GM19328 (cell line): Measurements from ENCODE around the gene RSPRY1.
"Not testable (repeated sequence)": the region's sequence is repeated elsewhere in the genome, so short reads cannot be mapped to it uniquely, and the experiment has no call there.

Experiments
- ATAC-seq: cut with Tn5 transposase; IDR thresholded peaks from one replicate; pipeline ENCODE4 v1.9.1; 2021; ENCODE audit warnings: mild to moderate bottlenecking, moderate library complexity; ENCODE audit not compliant: unreplicated experiment

Gene RSPRY1

GRCh38 chr16:57252148-57252721 lies 66.1 kb downstream of the RSPRY1 start:
- no peak for ATAC-seq

GRCh38 chr16:57253466-57253865 lies 67.3 kb downstream of the RSPRY1 start:
- no peak for ATAC-seq

GRCh38 chr16:57255686-57256415 lies 69.7 kb downstream of the RSPRY1 start:
- ATAC-seq: no peak

DNA sequence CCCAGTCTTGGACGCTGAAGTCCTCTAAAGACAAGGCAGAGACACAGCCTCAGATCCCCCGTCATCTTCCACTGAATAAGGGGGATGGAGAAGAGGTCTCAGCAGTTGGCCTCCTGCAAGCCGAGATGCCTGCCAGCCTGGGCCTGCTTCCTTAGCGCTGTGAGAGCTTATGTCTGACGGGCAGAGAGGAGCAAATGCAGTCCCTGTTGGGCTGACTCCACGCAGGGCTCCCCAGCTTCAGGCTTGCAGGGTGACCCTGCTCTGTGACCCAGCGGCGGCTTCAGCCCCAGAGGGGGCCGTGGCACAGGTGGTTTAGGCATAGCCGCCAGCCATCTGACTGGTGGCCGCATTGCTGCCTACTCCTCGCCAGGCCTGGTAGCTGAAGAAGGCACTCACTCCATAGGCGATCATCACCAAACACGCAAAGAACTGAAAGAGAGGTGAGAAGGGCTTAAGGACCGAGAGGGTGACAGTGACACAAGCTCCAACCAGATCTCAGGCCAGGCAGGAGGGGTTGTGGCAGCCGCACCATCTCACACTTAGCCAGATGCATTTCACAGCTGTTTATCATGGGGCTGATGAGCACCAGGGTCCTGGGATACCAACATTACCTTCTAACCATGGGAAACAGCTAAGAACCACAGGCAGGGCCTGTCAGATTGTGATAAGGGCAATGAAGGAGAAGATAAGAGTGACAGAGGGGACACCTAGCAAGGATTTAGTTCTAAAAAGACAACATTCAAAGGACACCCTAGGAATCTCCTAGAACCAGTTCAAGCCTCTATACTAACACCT lies 70.7 kb downstream of the RSPRY1 start:
- no peak for ATAC-seq

DNA sequence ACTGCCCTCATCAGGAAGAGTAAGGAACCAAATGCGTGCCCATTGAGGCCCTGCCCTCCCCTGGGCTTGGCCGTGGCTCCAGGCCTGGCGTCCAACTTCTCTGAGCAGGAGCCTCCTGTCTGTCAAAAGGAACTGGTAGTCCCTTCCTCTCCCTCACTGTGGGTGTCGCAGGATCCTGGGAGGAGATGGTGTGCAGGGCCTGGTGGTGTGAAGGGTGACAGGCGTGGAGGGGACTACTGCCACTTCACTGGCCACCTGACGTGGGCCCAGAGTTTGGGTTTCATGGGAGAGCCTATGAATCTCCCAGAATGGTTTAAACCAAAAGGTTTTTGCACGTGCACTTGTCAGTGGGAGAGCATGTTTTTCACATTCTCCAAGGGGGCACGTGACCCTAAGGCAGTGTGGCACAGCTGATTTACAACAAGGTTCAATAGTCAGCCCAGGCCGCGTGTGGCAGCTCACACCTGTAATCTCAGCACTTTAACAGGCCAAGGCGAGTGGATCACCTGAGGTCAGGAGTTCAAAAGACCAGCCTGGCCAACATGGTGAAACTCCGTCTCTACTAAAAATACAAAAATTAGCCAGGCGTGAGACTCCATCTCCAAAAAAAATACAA lies 71.4 kb downstream of the RSPRY1 start:
- ATAC-seq: no peak

DNA sequence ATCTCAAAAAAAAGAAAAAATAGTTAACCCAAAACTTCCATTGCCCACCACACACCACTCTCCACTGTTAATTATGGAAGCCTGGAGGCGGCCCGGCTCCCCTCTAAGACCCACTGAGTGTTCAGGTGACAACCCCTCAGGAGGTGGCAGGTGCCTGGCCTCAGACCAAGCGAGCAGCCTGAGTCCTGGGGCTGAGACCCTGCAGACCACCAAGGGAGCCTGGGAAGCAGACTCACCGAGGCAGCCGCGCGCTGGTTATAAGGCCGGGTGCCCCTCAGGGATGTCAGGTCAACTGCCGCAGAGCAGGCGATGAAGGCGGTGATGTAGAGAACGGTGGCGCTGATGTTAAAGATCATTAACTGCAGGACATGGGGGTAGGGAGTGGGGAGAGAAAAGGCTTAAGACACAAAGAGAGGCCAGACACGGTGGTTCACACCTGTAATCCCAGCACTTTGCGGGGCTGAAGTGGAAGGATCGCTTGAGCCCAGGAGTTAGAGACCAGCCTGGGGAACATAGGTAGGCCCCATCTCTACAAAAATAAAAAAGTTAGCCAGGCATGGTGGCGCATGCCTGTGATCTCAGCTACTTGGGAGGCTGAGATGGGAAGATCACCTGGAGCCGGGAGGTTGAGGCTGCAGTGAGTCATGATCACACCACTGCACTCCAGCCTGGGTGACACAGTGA lies 72.2 kb downstream of the RSPRY1 start:
- no peak for ATAC-seq

- no peak for ATAC-seq
These were observed 72.9 kb downstream of the RSPRY1 start for GRCh38 chr16:57258910-57259475.

GRCh38 chr16:57260294-57260929 lies 74.3 kb downstream of the RSPRY1 start:
- no peak for ATAC-seq

GRCh38 chr16:57261806-57262205 lies 75.7 kb downstream of the RSPRY1 start:
- no peak for ATAC-seq

- no peak for ATAC-seq
These were observed 76.9 kb downstream of the RSPRY1 start for GRCh38 chr16:57262841-57263540.

GRCh38 chr16:57263541-57264351 lies 77.6 kb downstream of the RSPRY1 start:
- no peak for ATAC-seq

DNA sequence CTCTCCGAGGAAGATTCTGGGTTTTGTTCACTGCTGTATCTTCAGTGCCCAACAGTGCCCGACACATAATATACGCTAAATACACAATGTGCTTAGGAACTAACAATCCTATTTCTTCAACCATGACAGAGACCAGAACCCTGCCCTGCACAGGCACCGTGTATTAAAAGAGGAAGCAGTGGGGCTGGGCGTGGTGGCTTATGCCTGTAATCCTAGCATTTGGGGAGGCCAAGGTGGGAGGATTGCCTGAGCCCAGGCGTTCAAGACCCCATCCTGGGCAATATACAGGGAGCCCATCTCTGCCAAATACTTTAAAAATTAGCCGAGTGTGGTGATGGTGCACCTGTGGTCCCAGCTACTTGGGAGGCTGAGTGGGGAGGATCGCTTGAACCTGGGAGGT lies 78.3 kb downstream of the RSPRY1 start:
- no peak for ATAC-seq

DNA sequence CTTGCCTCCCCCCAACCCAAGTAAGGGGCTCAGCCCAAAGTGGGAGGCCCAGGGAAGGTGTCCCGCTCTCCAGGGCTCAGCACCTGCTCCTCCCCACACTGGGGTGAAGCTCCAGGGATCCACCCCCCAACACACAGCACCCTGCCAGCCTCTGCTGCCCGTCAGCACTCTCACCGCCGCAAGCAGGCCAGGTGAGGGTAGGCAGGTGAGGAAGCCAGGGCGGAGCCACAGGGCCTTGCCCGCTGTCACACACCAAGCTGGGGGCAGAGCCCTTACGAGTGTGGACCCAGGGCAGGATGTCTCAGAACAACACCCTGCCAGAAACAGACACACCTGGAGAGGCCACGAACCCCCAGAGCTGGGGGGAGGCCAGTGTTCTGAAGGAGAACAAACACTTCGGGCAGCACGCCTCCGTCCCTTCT lies 78.8 kb downstream of the RSPRY1 start:
- no peak for ATAC-seq

DNA sequence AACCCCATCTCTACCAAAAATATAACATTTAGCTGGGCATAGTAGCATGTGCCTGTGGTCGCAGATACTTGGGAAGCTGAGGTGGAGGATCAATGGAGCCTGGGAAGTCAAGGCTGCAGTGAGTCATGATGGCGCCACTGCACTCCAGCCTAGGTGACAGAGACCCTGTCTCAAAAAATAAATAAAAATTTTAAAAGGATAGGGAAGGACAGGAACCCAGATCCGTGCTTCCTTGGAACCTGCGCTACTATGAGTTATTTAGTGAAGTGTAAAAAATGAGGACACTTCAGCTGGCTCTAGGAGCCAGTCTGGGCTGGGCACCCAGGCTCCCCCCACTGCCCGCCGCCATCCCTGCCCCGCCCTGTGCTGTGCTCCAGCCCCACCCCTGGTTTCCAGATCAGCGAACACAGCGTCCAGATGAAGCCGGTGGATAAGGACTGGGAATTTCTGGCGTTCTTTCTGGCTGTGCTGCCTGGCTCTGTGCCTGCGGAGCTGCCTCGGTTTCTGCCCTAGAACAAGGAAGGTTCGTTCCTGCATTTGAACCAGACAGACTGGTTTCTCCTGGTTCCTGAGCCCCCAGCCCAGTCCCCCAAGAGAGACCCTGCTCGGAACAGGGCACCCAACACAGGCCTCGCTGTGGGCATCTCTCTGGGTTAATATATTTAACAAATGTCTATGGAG lies 79.9 kb downstream of the RSPRY1 start:
- ATAC-seq: no peak

- no peak for ATAC-seq
These were observed 80.6 kb downstream of the RSPRY1 start for GRCh38 chr16:57266531-57267260.

DNA sequence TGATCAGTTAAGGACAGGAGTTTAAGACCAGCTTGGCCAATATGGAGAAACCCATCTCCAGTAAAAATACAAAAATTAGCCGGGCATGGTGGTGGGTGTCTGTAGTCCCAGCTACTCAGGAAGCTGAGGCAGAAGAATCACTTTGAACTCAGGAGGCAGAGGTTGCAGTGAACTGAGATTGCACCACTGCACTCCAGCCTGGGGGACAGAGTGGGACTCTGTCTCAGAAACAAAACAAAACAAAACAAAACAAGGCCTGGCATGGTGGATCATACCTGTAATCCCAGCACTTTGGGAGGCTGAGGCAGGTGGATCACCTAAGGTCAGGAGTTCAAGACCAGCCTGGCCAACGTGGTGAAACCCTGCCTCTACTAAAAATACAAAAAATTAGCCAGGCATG lies 81.2 kb downstream of the RSPRY1 start:
- ATAC-seq: not testable (repeated sequence)
